Uterus (tissue), 4 donors: ENCODE measurements around the gene ZYX. TPM values are rescaled to one million over a fixed set of nuclear protein-coding genes. Genes with fewer than 3 reads are reported as not detected.

ENCODE experiments used
- DNase-seq, 2 donors: peaks; one replicate each; pipeline ENCODE4 v3.0.0-alpha.2; 2019 to 2020
- H3K27ac ChIP-seq, 2 donors: fragments of 200-600 bp; sonication (generic); 1 replicate in 1 of 2; 2 replicates in 1 of 2; pipeline ENCODE4 v1.5.1; 2016 to 2018
- H3K27me3 ChIP-seq, 2 donors: fragments of 200-600 bp; sonication (generic); one replicate each; pipeline ENCODE4 v1.5.1; 2018 to 2019; ENCODE audit warnings: control low read depth in 1 of 2
- H3K36me3 ChIP-seq, 2 donors: fragments of 200-600 bp; sonication (generic); one replicate each; pipeline ENCODE4 v1.5.1; 2019; ENCODE audit warnings: control low read depth in 1 of 2
- H3K4me1 ChIP-seq, 2 donors: fragments of 200-600 bp; sonication (generic); one replicate each; pipeline ENCODE4 v1.5.1; 2018 to 2019; ENCODE audit warnings: control low read depth in 1 of 2
- H3K4me3 ChIP-seq, 2 donors: fragments of 200-600 bp; sonication (generic); 1 replicate in 1 of 2; 2 replicates in 1 of 2; pipeline ENCODE4 v1.5.1; 2018 to 2019; ENCODE audit warnings: mild to moderate bottlenecking in 1 of 2
- H3K9me3 ChIP-seq, 2 donors: fragments of 200-600 bp; sonication (generic); one replicate each; pipeline ENCODE4 v1.5.1; 2019; ENCODE audit warnings: control low read depth in 1 of 2
- CTCF ChIP-seq, 4 experiments: fragments of 200-600 bp in 2 of 4; fragments of 450-650 bp in 2 of 4; sonication (generic) in 2 of 4; IDR thresholded peaks; one replicate each; pipeline ENCODE4 v1.5.1; 2016 to 2019; ENCODE audit warnings: antibody characterized with exemption in 4 of 4, mild to moderate bottlenecking in 2 of 4, moderate library complexity in 1 of 4
- POLR2A ChIP-seq, 2 donors: fragments of 450-650 bp; IDR thresholded peaks; one replicate each; pipeline ENCODE4 v1.6.1; 2016; ENCODE audit warnings: antibody characterized with exemption in 2 of 2, mild to moderate bottlenecking in 1 of 2, moderate library complexity in 1 of 2
- intact Hi-C: fragments of 100-400 bp; cut with DNase I; formaldehyde crosslinking; loops from one replicate; pipeline ENCODE4 v1.15.1; 2023; ENCODE audit warnings: low total_unique reads
- microRNA-seq: library from miRNA; unstranded; fragments of <30 nt; microRNA quantifications from one replicate; pipeline ENCODE4, GENCODE V29; 2016; ENCODE audit warnings: borderline microRNAs expressed, borderline replicate concordance
- small RNA-seq: library from RNA; depleted of rRNA; stranded (forward); fragments of <200 nt; gene quantifications from one replicate; pipeline ENCODE3, GENCODE V24; 2016
- total RNA-seq, 4 donors: library from RNA; depleted of rRNA in 3 of 4; stranded (reverse); fragments of >200 nt in 3 of 4; gene quantifications; one replicate each; pipeline versions ENCODE4 v1.1.0 to v1.2.4, GENCODE V29; 2014 to 2023
- donor health status: DM: yes; HTN: yes; CAD: no.

ZYX gene
- total RNA-seq, 4 donors from 2014 or later, result 46.0 to 494 (median 95.9) TPM

GRCh38 chr7:143436325-143436946, 55.3 kb downstream of the ZYX start:
- Histone ChIP-seq H3K4me3 (no peak overlapping the region), H3K27me3 (no peaks in the 10 kb centered on the region), H3K4me1 (no peaks in the 10 kb centered on the region), H3K36me3 (no peaks in the 10 kb centered on the region), H3K9me3 (no peaks in the 10 kb centered on the region), H3K27ac (no peak overlapping the region)
- no peak for DNase-seq
- intact Hi-C loops, result no loop called here
- no peak for TF ChIP-seq CTCF (IDR thresholded peaks at IDR 0.05)
- no peak for TF ChIP-seq POLR2A (IDR thresholded peaks at IDR 0.05)

- DNase-seq, result no peak
- H3K4me1 ChIP-seq, result no peaks in the 10 kb centered on the region
- intact Hi-C loops, result no loop called here
- no peaks in the 10 kb centered on the region for H3K36me3 ChIP-seq
- no peaks in the 10 kb centered on the region for H3K27me3 ChIP-seq
- no peak overlapping the region for H3K27ac ChIP-seq
- H3K4me3 ChIP-seq, result no peak overlapping the region
- no peaks in the 10 kb centered on the region for H3K9me3 ChIP-seq
- TF ChIP-seq POLR2A (IDR thresholded peaks at IDR 0.05) (no peak), CTCF (IDR thresholded peaks at IDR 0.05) (no peak)
These were observed 56.4 kb downstream of the ZYX start for GRCh38 chr7:143437578-143437977.

- no peaks in the 10 kb centered on the region for H3K36me3 ChIP-seq
- H3K9me3 ChIP-seq, result no peaks in the 10 kb centered on the region
- no peaks in the 10 kb centered on the region for H3K27me3 ChIP-seq
- H3K27ac ChIP-seq, result no peak overlapping the region
- intact Hi-C loops, result no loop called here
- DNase-seq, result no peak
- TF ChIP-seq POLR2A (IDR thresholded peaks at IDR 0.05) (no peak), CTCF (IDR thresholded peaks at IDR 0.05) (no peak)
- no peak overlapping the region for H3K4me3 ChIP-seq
- no peaks in the 10 kb centered on the region for H3K4me1 ChIP-seq
These were observed 58.7 kb downstream of the ZYX start for GRCh38 chr7:143439866-143440265.

Small RNA genes lying within 50 kb of the gene (microRNA-seq; reads per million reads assigned to microRNA genes)
- not detected for gene MIR6892

Small RNA genes lying within 50 kb of the gene (small RNA-seq; reads per million reads assigned to genes)
- 0.30 reads per million for gene MIR6892

Other genes with a start within 250 kb of the ZYX start
- not detected for gene PIP, start 249.3 kb upstream of the ZYX start, total RNA-seq
- not detected for gene TAS2R39, start 197.9 kb upstream of the ZYX start, total RNA-seq
- gene TAS2R40, start 159.3 kb upstream of the ZYX start, total RNA-seq, result not detected
- 100 to 1,000 TPM in 1 of 4 donors, 10 to 100 TPM in 3; 58.2 to 173 (median 86.9) TPM for gene GSTK1, start 117.9 kb upstream of the ZYX start, total RNA-seq
- gene TMEM139, start 96.4 kb upstream of the ZYX start, total RNA-seq, result 10 to 100 TPM in 1 of 4 donors, 1 to 10 TPM in 1, not detected in 2; 2.2 to 11.1 TPM
- 10 to 100 TPM in 3 of 4 donors, 1 to 10 TPM in 1; 4.1 to 32.2 (median 24.5) TPM for gene CASP2, start 93.0 kb upstream of the ZYX start, total RNA-seq
- gene CLCN1, start 65.2 kb upstream of the ZYX start, total RNA-seq, result under 1 TPM in 2 of 4 donors, not detected in 2; 0.21 to 0.30 TPM
- gene FAM131B, start 18.6 kb upstream of the ZYX start, total RNA-seq, result 10 to 100 TPM in 1 of 4 donors, 1 to 10 TPM in 3; 1.2 to 10.6 (median 6.5) TPM
- 1 to 10 TPM in 3 of 4 donors, not detected in 1; 1.3 to 5.6 (median 1.9) TPM for gene EPHA1, start 27.5 kb downstream of the ZYX start, total RNA-seq
- gene TAS2R60, start 62.1 kb downstream of the ZYX start, total RNA-seq, result 1 to 10 TPM in 1 of 4 donors, not detected in 3; 3.3 TPM
- 1 to 10 TPM in 1 of 4 donors, not detected in 3; 3.3 TPM for gene TAS2R41, start 96.5 kb downstream of the ZYX start, total RNA-seq
- gene CTAGE15, start 190.5 kb downstream of the ZYX start, total RNA-seq, result under 1 TPM in 3 of 4 donors, not detected in 1; under 0.01 to 0.28 (median 0.27) TPM
- gene TCAF2, start 239.6 kb downstream of the ZYX start, total RNA-seq, result 10 to 100 TPM in 2 of 4 donors, 1 to 10 TPM in 2; 1.5 to 12.1 (median 7.1) TPM